Keratinocyte (primary cell): Measurements from ENCODE around the gene TMEM123. TPM values are rescaled to one million over a fixed set of nuclear protein-coding genes. Genes with fewer than 3 reads are reported as not detected.

ENCODE experiments used
- DNase-seq: peaks from one replicate; pipeline ENCODE4 v3.0.0-alpha.2; 2011; ENCODE audit warnings: low read depth, missing footprints, low spot score
- FAIRE-seq: peaks from 2 replicates; lab custom pipeline; 2011; peaks lifted over from hg19 to GRCh38; lab: Jason Lieb, UNC
- H2AFZ ChIP-seq: 2 replicates; pipeline ENCODE4 v1.6.0; 2012; ENCODE audit warnings: low read length, control low read depth, inconsistent platforms; ENCODE audit not compliant: control insufficient read depth
- H3K27ac ChIP-seq: 2 replicates; pipeline ENCODE4 v1.5.1; 2011; ENCODE audit warnings: low read length; ENCODE audit not compliant: control insufficient read depth, insufficient read depth
- H3K27me3 ChIP-seq: 3 replicates; pipeline ENCODE4 v1.6.0; 2011; ENCODE audit warnings: low read length; ENCODE audit not compliant: control insufficient read depth, insufficient read depth; ENCODE audit errors: extremely low read depth
- H3K36me3 ChIP-seq, 2 experiments: 2 replicates in 1 of 2; 3 replicates in 1 of 2; pipeline ENCODE4 v1.5.1; 2011; ENCODE audit warnings: low read length in 2 of 2, mild to moderate bottlenecking in 1 of 2; ENCODE audit not compliant: control insufficient read depth in 2 of 2, insufficient read depth in 2 of 2; ENCODE audit errors: extremely low read depth in 1 of 2
- H3K4me1 ChIP-seq: 3 replicates; pipeline ENCODE4 v1.5.1; 2011; ENCODE audit warnings: low read length; ENCODE audit not compliant: control insufficient read depth, insufficient read depth; ENCODE audit errors: extremely low read depth
- H3K4me2 ChIP-seq: 3 replicates; pipeline ENCODE4 v1.6.0; 2011; ENCODE audit warnings: low read depth, low read length; ENCODE audit not compliant: control insufficient read depth, insufficient read depth; ENCODE audit errors: extremely low read depth
- H3K4me3 ChIP-seq, 3 experiments: fragments of 200-600 bp in 1 of 3; sonication (generic) in 1 of 3; 2 replicates in 2 of 3; 3 replicates in 1 of 3; pipeline ENCODE4 v1.5.1; 2011 to 2016; ENCODE audit warnings: low read length in 3 of 3, mild to moderate bottlenecking in 3 of 3, control low read depth in 2 of 3, inconsistent platforms in 1 of 3, low read depth in 1 of 3, mixed read lengths in 1 of 3, mixed run types in 1 of 3, moderate library complexity in 1 of 3; ENCODE audit not compliant: control insufficient read depth in 2 of 3, insufficient read depth in 2 of 3; ENCODE audit errors: extremely low read depth in 1 of 3
- H3K79me2 ChIP-seq: 2 replicates; pipeline ENCODE4 v1.6.0; 2012; ENCODE audit warnings: low read length; ENCODE audit not compliant: control insufficient read depth, insufficient read depth
- H3K9ac ChIP-seq: 3 replicates; pipeline ENCODE4 v1.6.0; 2011; ENCODE audit warnings: low read length; ENCODE audit not compliant: control insufficient read depth, insufficient read depth; ENCODE audit errors: extremely low read depth
- H3K9me1 ChIP-seq: 3 replicates; pipeline ENCODE4 v1.6.0; 2011; ENCODE audit warnings: low read length; ENCODE audit not compliant: control insufficient read depth, insufficient read depth; ENCODE audit errors: extremely low read depth
- H3K9me3 ChIP-seq: 2 replicates; pipeline ENCODE4 v1.5.1; 2012; ENCODE audit warnings: low read depth, low read length; ENCODE audit not compliant: control insufficient read depth
- H4K20me1 ChIP-seq: 3 replicates; pipeline ENCODE4 v1.6.0; 2011; ENCODE audit warnings: low read length; ENCODE audit not compliant: control insufficient read depth, insufficient read depth; ENCODE audit errors: extremely low read depth
- CTCF ChIP-seq, 3 experiments: IDR thresholded peaks in 1 of 3; conservative IDR thresholded peaks in 1 of 3; optimal IDR thresholded peaks in 1 of 3; 2 replicates in 2 of 3; 3 replicates in 1 of 3; pipeline versions ENCODE3 to v1.5.1; 2011; ENCODE audit warnings: low read length in 3 of 3, mild to moderate bottlenecking in 3 of 3, moderate library complexity in 2 of 3, control low read depth in 1 of 3, inconsistent platforms in 1 of 3; ENCODE audit not compliant: insufficient read depth in 2 of 3; ENCODE audit errors: extremely low read depth in 1 of 3
- EZH2 ChIP-seq: IDR thresholded peaks from one replicate; pipeline ENCODE4 v1.6.1; 2012; ENCODE audit warnings: inconsistent platforms, mild to moderate bottlenecking, low read length, moderate library complexity
- dilution Hi-C: fragments of 300-500 bp; cut with MboI; formaldehyde crosslinking; loops from one replicate; pipeline ENCODE4 v1.7.0; 2020; ENCODE audit warnings: low sequenced_read_pairs; ENCODE audit not compliant: extremely low pct_ligation_motif_present
- polyA plus RNA-seq, 5 experiments: library from polyadenylated mRNA; depleted of rRNA in 3 of 5; stranded (reverse) in 3 of 5; stranded (forward) in 1 of 5; unstranded in 1 of 5; fragments of >200 nt; gene quantifications; 1 replicate in 1 of 5; 2 replicates in 3 of 5; 3 replicates in 1 of 5; pipeline versions ENCODE4 v1.2.1 to v1.2.3, GENCODE V29; 2011 to 2012; ENCODE audit warnings: missing spikeins in 2 of 5, low read depth in 1 of 5, low replicate concordance in 1 of 5

TMEM123 gene
- polyA plus RNA-seq, 1 donor (not counting 4 experiments of a cell fraction or from before 2014, with no cell fraction given), result 408 TPM

- Histone ChIP-seq H3K9me3 (peaks cover 6% of the 10 kb centered on the region), H3K9ac (no peak overlapping the region), H4K20me1 (no peaks in the 10 kb centered on the region), H3K36me3 (peaks cover 3 to 4% of the 10 kb centered on the region in 2 experiments), H3K4me3 (no peak overlapping the region), H3K27ac (no peak overlapping the region), H3K4me2 (no peak overlapping the region), H3K79me2 (peaks cover 45% of the 10 kb centered on the region), H3K4me1 (no peaks in the 10 kb centered on the region), H2AFZ (no peak overlapping the region), H3K9me1 (no peaks in the 10 kb centered on the region), H3K27me3 (no peaks in the 10 kb centered on the region)
- dilution Hi-C loops, result no loop called here
- FAIRE-seq (no peak), DNase-seq (no peak)
- TF ChIP-seq EZH2 (no peak), CTCF (optimal IDR thresholded peaks at IDR 0.05 in 1 of 3, IDR thresholded peaks at IDR 0.05 in 1 of 3, conservative IDR thresholded peaks at IDR 0.05 in 1 of 3; ENCODE audit: extremely low read depth in 1 of 3, insufficient read depth in 2 of 3, low read length in 3 of 3) (no peak)
Measured at GRCh38 chr11:102429691-102430090, 22.9 kb downstream of the TMEM123 start.

GRCh38 chr11:102429226-102429625 is 23.3 kb downstream of the TMEM123 start:
- Histone ChIP-seq H3K27me3 (no peaks in the 10 kb centered on the region), H3K79me2 (peaks cover 48% of the 10 kb centered on the region), H3K36me3 (peaks cover 3 to 4% of the 10 kb centered on the region in 2 experiments), H4K20me1 (no peaks in the 10 kb centered on the region), H3K9me1 (no peaks in the 10 kb centered on the region), H3K27ac (no peak overlapping the region), H3K4me2 (no peak overlapping the region), H3K9ac (no peak overlapping the region), H3K9me3 (peaks cover 6% of the 10 kb centered on the region), H2AFZ (no peak overlapping the region), H3K4me1 (no peaks in the 10 kb centered on the region), H3K4me3 (no peak overlapping the region)
- no peak for TF ChIP-seq EZH2
- no peak for TF ChIP-seq CTCF (optimal IDR thresholded peaks at IDR 0.05 in 1 of 3, IDR thresholded peaks at IDR 0.05 in 1 of 3, conservative IDR thresholded peaks at IDR 0.05 in 1 of 3; ENCODE audit: extremely low read depth in 1 of 3, insufficient read depth in 2 of 3, low read length in 3 of 3)
- DNase-seq (no peak), FAIRE-seq (no peak)
- dilution Hi-C loops, result no loop called here
